Stimulated activated naive B cell treated with anti-CD40 and anti-IgM and Interleukin-4, amounts not matched to agents 10 μg/mL and 1 μg/mL and 100 μg/mL, for 72 hours (primary cell): ENCODE data around the gene TUBGCP2.

Experiments used
- ATAC-seq, 2 donors: fragments of 150-1000 bp; cut with Tn5 transposase; replicated peaks; 2 replicates each; pipeline ENCODE4 v1.10.0; 2021; ENCODE audit warnings: moderate library complexity in 1 of 2
- DNase-seq: peaks from one replicate; pipeline ENCODE4 v3.0.0; 2021
- H3K27ac Mint-ChIP-seq: one replicate; pipeline ENCODE4 v1.8.0; 2022; ENCODE audit warnings: mild to moderate bottlenecking, mixed read lengths
- H3K27me3 Mint-ChIP-seq, 2 donors: one replicate each; pipeline ENCODE4 v1.8.0; 2022; ENCODE audit warnings: mixed read lengths in 2 of 2
- H3K36me3 Mint-ChIP-seq, 2 donors: one replicate each; pipeline ENCODE4 v1.8.0; 2022; ENCODE audit warnings: mixed read lengths in 2 of 2, mild to moderate bottlenecking in 1 of 2
- H3K4me1 Mint-ChIP-seq, 2 donors: one replicate each; pipeline ENCODE4 v1.8.0; 2022; ENCODE audit warnings: mixed read lengths in 2 of 2, mild to moderate bottlenecking in 1 of 2
- H3K4me3 Mint-ChIP-seq, 2 donors: one replicate each; pipeline ENCODE4 v1.8.0; 2022; ENCODE audit warnings: mild to moderate bottlenecking in 2 of 2, mixed read lengths in 2 of 2, moderate library complexity in 1 of 2
- H3K9me3 Mint-ChIP-seq, 2 donors: one replicate each; pipeline ENCODE4 v1.8.0; 2022; ENCODE audit warnings: mixed read lengths in 2 of 2, mild to moderate bottlenecking in 1 of 2

Gene TUBGCP2

GRCh38 chr10:133335246-133336117 is 26.8 kb upstream of the TUBGCP2 start:
- no peaks in the 10 kb centered on the region for H3K9me3 Mint-ChIP-seq
- H3K4me1 Mint-ChIP-seq: peaks cover 4% of the 10 kb centered on the region in 2 donors
- no peak overlapping the region for H3K27ac Mint-ChIP-seq
- peak; percentile 50 to 54 for ATAC-seq
- no peak for DNase-seq
- no peaks in the 10 kb centered on the region for H3K36me3 Mint-ChIP-seq
- H3K27me3 Mint-ChIP-seq: peaks cover 36 to 37% of the 10 kb centered on the region in 2 donors
- H3K4me3 Mint-ChIP-seq: peak overlapping the region; percentile 60 to 62

- Mint-ChIP-seq H3K9me3 (no peaks in the 10 kb centered on the region), H3K4me3 (peak overlapping the region; percentile 79 to 80), H3K36me3 (no peaks in the 10 kb centered on the region), H3K4me1 (peaks cover 7 to 9% of the 10 kb centered on the region in 2 donors), H3K27ac (no peak overlapping the region), H3K27me3 (peaks cover 40 to 41% of the 10 kb centered on the region in 2 donors)
- ATAC-seq (peak; percentile 33 to 41), DNase-seq (no peak)
These were observed 26.0 kb upstream of the TUBGCP2 start for GRCh38 chr10:133334503-133335245.

- Mint-ChIP-seq H3K9me3 (no peaks in the 10 kb centered on the region), H3K36me3 (no peaks in the 10 kb centered on the region), H3K27me3 (peaks cover 48 to 56% of the 10 kb centered on the region in 2 donors), H3K4me3 (no peak overlapping the region), H3K4me1 (peaks cover 7 to 9% of the 10 kb centered on the region in 2 donors), H3K27ac (no peak overlapping the region)
- DNase-seq: no peak
- ATAC-seq: no peak
These were observed 24.4 kb upstream of the TUBGCP2 start for GRCh38 chr10:133332936-133333699.

GRCh38 chr10:133329491-133330202 is 21.0 kb upstream of the TUBGCP2 start:
- peak overlapping the region; percentile 78 to 88 for H3K4me3 Mint-ChIP-seq
- H3K9me3 Mint-ChIP-seq: no peaks in the 10 kb centered on the region
- DNase-seq (peak; percentile 76), ATAC-seq (peak; percentile 94 to 95)
- peaks cover 73 to 86% of the 10 kb centered on the region in 2 donors for H3K27me3 Mint-ChIP-seq
- peaks cover 11 to 21% of the 10 kb centered on the region in 2 donors for H3K4me1 Mint-ChIP-seq
- H3K27ac Mint-ChIP-seq: no peak overlapping the region
- H3K36me3 Mint-ChIP-seq: no peaks in the 10 kb centered on the region

- no peak for DNase-seq
- Mint-ChIP-seq H3K27ac (no peak overlapping the region), H3K4me3 (no peak overlapping the region), H3K27me3 (peaks cover 69 to 81% of the 10 kb centered on the region in 2 donors), H3K36me3 (no peaks in the 10 kb centered on the region), H3K4me1 (peaks cover 11 to 20% of the 10 kb centered on the region in 2 donors), H3K9me3 (no peaks in the 10 kb centered on the region)
- no peak for ATAC-seq
These were observed 20.0 kb upstream of the TUBGCP2 start for GRCh38 chr10:133328358-133329343.

- Mint-ChIP-seq H3K27me3 (peaks cover 64 to 73% of the 10 kb centered on the region in 2 donors), H3K4me3 (no peak overlapping the region), H3K4me1 (peaks cover 11 to 20% of the 10 kb centered on the region in 2 donors), H3K36me3 (no peaks in the 10 kb centered on the region), H3K9me3 (no peaks in the 10 kb centered on the region), H3K27ac (no peak overlapping the region)
- ATAC-seq (no peak), DNase-seq (no peak)
These were observed 19.1 kb upstream of the TUBGCP2 start for GRCh38 chr10:133327651-133328357.

GRCh38 chr10:133326745-133327650 is 18.3 kb upstream of the TUBGCP2 start:
- ATAC-seq (no peak), DNase-seq (no peak)
- Mint-ChIP-seq H3K27ac (no peak overlapping the region), H3K4me3 (peak overlapping the region in 1 of 2 donors; percentile 4), H3K36me3 (no peaks in the 10 kb centered on the region), H3K27me3 (peaks cover 58 to 65% of the 10 kb centered on the region in 2 donors), H3K9me3 (no peaks in the 10 kb centered on the region), H3K4me1 (peaks cover 11 to 20% of the 10 kb centered on the region in 2 donors)

GRCh38 chr10:133326223-133326551 is 17.5 kb upstream of the TUBGCP2 start:
- ATAC-seq: no peak
- H3K4me3 Mint-ChIP-seq: peak overlapping the region; percentile 25 to 59

GRCh38 chr10:133325440-133326222 is 17.0 kb upstream of the TUBGCP2 start:
- ATAC-seq: no peak
- H3K27me3 Mint-ChIP-seq: peaks cover 44 to 53% of the 10 kb centered on the region in 2 donors

More at GRCh38 chr10:133326223-133326551, 17.5 kb upstream of the TUBGCP2 start:
- no peak for DNase-seq
- Mint-ChIP-seq H3K4me1 (peaks cover 11 to 20% of the 10 kb centered on the region in 2 donors), H3K27ac (no peak overlapping the region), H3K36me3 (no peaks in the 10 kb centered on the region), H3K9me3 (no peaks in the 10 kb centered on the region), H3K27me3 (peaks cover 50 to 58% of the 10 kb centered on the region in 2 donors)

GRCh38 chr10:133324857-133325260 is 16.2 kb upstream of the TUBGCP2 start:
- Mint-ChIP-seq H3K9me3 (peaks cover 0 to 3% of the 10 kb centered on the region in 2 donors), H3K27me3 (peaks cover 46 to 56% of the 10 kb centered on the region in 2 donors), H3K36me3 (no peaks in the 10 kb centered on the region), H3K4me3 (peak overlapping the region; percentile 73 to 87), H3K4me1 (peaks cover 9 to 17% of the 10 kb centered on the region in 2 donors), H3K27ac (no peak overlapping the region)
- ATAC-seq (no peak), DNase-seq (no peak)

More at GRCh38 chr10:133325440-133326222, 17.0 kb upstream of the TUBGCP2 start:
- H3K36me3 Mint-ChIP-seq: no peaks in the 10 kb centered on the region
- DNase-seq: no peak
- H3K4me3 Mint-ChIP-seq: peak overlapping the region; percentile 73 to 87
- no peak overlapping the region for H3K27ac Mint-ChIP-seq
- H3K4me1 Mint-ChIP-seq: peaks cover 11 to 20% of the 10 kb centered on the region in 2 donors
- H3K9me3 Mint-ChIP-seq: no peaks in the 10 kb centered on the region
